CMK (cell line): ENCODE data around the gene HCFC2.
"Not testable (repeated sequence)": the region's sequence is repeated elsewhere in the genome, so short reads cannot be mapped to it uniquely, and the experiment has no call there.

Source experiments
- DNase-seq: peaks from one replicate; pipeline ENCODE4 v3.0.0-alpha.2; 2010; ENCODE audit warnings: low read depth

HCFC2 gene

DNA sequence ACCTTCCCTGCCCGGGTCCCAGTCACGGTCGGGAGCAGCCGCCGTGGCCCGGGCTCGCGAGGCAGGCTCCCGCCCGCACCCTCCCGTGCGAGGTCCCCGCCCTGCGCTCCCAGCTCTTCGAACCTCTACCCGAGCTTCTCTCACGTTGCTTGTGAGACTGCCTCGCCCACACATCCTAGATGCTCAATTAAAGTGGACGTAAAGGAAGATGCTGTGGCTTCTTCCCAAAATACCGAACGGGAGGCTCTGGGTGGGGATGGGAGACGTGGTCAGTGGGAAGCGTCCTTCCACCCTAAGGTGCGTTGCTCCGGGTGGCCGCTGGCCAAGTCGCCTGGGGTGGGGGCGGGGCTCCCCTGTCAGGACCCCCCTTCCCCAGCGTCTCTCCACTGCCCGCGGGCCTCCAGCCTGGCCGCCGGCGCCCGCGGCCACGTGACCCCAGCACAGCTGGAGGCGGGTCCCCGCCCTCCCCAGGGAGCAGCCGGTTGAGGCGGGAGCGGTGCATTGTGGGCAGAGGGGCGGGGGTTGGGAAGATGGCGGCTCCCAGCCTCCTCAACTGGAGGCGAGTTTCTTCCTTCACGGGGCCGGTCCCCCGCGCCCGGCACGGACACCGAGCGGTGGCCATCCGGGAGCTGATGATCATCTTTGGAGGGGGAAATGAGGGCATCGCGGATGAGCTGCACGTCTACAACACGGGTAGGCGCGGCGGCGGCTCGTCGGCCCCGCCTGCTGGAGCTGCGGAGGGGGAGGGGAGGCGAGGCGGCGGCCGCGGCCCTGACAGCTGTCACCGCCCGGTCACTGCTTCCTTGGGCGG is at the start of gene HCFC2:
Gene HCFC2, plus strand, starts transcription at position 501 of the 811 bp plus-strand sequence. Its CDS starts 30 bp downstream, at position 531.
- DNase-seq, result peak; percentile 50

- not testable (repeated sequence) for DNase-seq
These were observed 42.5 kb upstream of the HCFC2 start for GRCh38 chr12:104021862-104022261.

DNA sequence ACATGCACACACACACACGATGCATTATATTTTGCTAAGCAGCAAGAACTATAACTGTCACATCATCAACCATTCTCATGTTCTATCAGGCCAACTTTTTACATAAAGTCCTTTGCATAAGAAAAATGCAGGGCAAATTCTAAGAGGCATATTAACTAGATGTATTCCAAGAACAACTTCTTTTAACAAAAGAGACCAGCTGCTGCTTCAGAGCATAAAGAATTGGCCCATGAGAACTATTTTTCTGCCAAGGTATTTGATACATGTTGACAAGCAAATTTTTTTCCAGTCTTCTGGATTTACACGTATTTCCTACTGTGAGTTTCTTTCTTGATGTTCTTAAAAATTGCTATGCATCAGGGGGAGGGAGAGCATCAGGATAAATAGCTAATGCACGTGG is 41.5 kb upstream of the HCFC2 start:
- DNase-seq, result no peak

DNA sequence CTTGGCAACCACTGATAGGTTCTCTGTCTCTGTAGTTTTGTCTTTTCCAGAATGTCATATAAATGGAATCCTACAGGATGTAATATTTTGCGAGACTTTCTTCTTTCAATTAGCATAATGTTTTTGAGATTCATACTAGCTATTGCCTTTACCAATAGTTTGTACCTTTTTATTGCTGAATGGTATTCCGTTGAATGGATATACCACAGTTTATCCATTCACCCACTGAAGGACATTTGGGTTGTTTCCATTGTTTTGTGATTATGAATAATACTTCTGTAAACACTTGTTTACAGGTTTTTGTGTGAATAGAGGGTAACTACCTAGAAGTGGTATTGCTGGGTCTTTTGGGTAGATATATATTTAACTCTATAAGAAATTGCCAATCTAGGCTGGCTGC is 40.6 kb upstream of the HCFC2 start:
- no peak for DNase-seq

- no peak for DNase-seq
These were observed 40.0 kb upstream of the HCFC2 start for GRCh38 chr12:104024348-104024747.

- DNase-seq, result no peak
These were observed 38.6 kb upstream of the HCFC2 start for GRCh38 chr12:104025771-104026170.

- no peak for DNase-seq
These were observed 37.3 kb upstream of the HCFC2 start for GRCh38 chr12:104026841-104027599.

GRCh38 chr12:104030596-104030995 is 33.7 kb upstream of the HCFC2 start:
- not testable (repeated sequence) for DNase-seq

DNA sequence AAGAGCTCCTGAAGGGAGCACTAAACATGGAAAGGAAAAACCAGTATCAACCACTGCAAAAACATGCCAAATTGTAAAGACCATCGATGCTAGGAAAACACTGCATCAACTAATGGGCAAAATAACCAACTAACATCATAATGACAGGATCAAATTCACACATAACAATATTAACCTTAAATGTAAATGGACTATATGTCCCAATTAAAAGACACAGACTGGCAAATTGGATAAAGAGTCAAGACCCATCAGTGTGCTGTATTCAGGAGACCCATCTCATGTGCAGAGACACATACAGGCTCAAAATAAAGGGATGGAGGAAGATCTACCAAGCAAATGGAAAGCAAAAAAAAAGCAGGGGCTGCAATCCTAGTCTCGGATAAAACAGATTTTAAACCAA is 28.2 kb upstream of the HCFC2 start:
- DNase-seq, result not testable (repeated sequence)

GRCh38 chr12:104039769-104040168 is 24.6 kb upstream of the HCFC2 start:
- DNase-seq, result not testable (repeated sequence)

DNA sequence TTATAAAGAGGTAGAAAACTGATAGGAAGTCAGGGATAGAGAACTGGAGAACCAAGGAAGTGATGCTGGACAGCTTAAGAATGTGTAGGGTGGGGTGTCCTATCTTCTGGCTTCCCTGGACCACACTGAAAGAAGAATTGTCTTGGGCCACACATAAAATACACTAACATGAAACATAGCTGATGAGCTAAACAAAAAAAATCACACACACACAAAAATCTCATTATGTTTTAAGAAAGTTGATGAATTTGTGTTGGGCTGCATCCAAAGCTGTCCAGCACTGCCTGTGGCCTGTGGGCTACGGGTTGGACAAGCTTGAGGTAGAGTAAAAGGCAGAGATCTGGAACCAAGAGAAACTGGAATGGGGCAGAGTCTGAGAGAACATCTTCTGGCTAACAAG is 21.8 kb upstream of the HCFC2 start:
- no peak for DNase-seq

DNA sequence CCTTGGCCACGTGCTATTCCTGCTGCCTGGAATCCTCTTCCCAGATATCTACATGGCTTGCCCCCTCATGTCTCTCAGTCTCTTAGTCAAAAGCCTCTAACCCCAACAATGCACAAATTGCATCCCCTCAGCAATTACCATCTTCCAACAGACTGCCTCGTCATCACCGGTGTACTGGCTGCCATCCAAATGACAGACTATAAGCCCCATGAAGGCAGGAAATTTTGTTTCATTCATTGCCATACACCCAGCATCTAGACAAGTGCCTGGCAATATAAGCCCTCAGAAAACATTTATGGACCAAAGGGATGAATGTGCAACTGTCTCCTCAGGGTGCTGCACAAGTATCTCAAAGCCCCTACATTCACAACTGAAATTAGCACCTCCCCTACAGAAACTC is 20.2 kb upstream of the HCFC2 start:
- no peak for DNase-seq

- no peak for DNase-seq
These were observed 18.0 kb upstream of the HCFC2 start for GRCh38 chr12:104046306-104046705.

DNA sequence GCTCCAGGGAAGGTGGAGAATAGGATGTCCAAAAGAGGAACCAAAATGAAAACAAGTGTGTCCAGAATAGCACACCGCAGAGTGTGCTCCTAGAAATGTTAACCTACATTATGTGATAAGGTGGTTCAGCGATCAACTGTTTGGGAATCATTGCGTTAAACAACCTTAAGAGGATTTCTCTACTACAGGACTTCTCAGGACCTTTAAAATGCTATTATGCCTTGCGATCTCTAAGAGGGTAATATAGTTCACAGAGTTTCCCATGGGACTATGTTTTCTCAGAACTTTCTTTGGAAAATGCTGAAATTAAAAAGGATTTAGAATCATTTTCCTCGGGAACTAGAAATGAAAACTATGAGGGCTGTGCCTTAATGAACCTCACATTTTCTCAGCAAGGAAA is 16.2 kb upstream of the HCFC2 start:
- no peak for DNase-seq

GRCh38 chr12:104048811-104049210 is 15.5 kb upstream of the HCFC2 start:
- no peak for DNase-seq

DNA sequence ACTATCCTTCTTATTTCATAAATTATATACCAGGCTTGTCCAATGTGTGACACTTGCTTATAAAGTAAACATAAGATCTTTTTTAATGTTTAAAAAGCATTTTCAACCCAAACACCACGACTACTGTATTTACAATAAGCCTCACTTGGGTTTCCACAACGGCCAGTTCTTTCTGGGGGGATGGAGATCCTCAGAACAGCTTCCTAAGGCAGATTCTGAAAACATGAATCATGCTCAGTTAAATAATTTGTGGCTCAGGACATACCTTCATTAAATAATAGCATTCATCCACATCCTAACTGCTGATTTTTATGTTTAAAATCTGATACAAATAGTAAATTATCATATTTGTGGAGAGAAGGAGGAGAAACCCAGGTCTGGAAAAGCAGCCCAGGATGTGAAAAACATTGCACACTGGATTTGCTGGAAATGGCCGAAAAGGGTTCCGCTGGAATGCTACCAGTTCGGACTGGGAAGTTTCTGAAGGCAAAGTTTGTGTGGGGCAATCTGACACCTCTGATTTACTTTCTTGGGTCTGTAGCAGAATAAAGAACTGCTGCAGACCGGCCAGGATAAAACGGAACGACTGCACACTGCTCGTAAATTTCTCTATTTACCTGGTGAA is 14.9 kb upstream of the HCFC2 start:
- DNase-seq, result no peak

DNA sequence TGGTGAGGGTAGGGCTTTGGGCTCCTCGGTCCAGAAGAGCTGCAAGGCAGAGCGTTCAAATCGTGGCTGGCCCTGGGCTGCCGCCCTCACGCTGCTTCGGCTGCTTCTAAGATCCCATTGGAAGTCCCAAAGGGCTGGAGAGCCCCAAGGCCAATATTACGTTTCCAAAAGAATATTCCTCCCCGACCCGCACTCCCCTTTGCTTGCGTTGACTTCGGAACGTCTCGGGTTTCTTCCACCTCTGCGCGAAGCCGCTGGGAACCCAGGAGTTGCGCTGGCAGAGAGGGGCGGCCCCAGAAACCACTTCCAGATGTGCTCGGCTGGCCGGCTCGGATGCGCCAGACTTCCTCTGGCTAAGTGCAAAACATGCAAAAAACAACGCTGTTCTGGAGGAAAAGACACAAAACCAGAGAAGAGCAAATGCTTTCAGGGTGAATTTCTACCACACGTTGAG is 14.4 kb upstream of the HCFC2 start, which contains the start of gene GLT8D2:
Gene GLT8D2, minus strand, starts transcription at position 285 of the 454 bp plus-strand sequence. CDS start 30,539 bp downstream, outside the sequence.
- no peak for DNase-seq

- DNase-seq, result no peak
These were observed 13.9 kb upstream of the HCFC2 start for GRCh38 chr12:104050436-104050835.

- DNase-seq, result no peak
These were observed 9.5 kb upstream of the HCFC2 start for GRCh38 chr12:104054681-104055346.

GRCh38 chr12:104055686-104056388 is 8.5 kb upstream of the HCFC2 start:
- DNase-seq, result no peak

DNA sequence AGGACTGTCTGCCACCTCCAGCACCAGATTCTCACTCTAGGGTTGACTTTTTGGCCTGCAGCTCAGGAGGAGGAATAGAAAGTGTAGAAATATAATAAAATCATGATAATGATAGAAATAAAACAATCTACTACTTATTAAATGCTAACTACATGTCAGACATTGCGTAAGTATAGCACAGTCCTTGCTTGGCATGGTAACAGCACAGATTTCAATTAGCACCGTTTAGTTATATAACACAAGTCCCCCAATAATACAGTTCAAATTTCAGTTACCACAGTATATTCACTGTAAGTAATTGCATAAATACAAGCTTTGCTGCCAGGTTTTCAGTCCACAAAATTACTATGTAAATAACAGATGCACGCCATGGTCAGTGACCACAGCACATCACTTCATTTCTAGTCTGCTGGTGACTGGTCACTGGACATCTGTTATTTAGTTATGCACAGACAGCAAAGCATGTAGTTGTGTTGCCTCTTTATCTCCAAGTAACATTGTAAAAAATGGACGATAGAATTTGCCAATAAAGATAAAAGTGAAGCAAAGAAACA is 7.8 kb upstream of the HCFC2 start:
- no peak for DNase-seq
